ENCODE results near the gene AHCYL1.

GRCh38 chr1:110008971-110009565 lies 24.5 kb downstream of the AHCYL1 start:
- TF ChIP-seq CTCF (IDR thresholded peaks at IDR 0.05 in 2 of 3, conservative IDR thresholded peaks at IDR 0.05 in 1 of 3; ENCODE audit: control insufficient read depth in 2 of 3, extremely low read depth in 1 of 3, insufficient read depth in 1 of 3, low read depth in 3 of 3, low read length in 3 of 3), result no peak
- no peak for TF ChIP-seq EZH2 (IDR thresholded peaks at IDR 0.05; ENCODE audit: borderline replicate concordance, control insufficient read depth, low read depth, low read length)
- TF ChIP-seq TBL1XR1 (IDR thresholded peaks at IDR 0.05; ENCODE audit: low read depth, low read length), result no peak
- TF ChIP-seq TARDBP (IDR thresholded peaks at IDR 0.05; ENCODE audit: borderline replicate concordance), result no peak

All from GM12878 (cell line).